Activated effector memory CD4-positive, alpha-beta T cell treated with Interleukin-2 at 50 U/mL for 16 hours (primary cell): ENCODE measurements around the gene BANP.
"Not testable (repeated sequence)": the region's sequence is repeated elsewhere in the genome, so short reads cannot be mapped to it uniquely, and the experiment has no call there.

Experiments
- DNase-seq: peaks from one replicate; pipeline ENCODE4 v3.0.0-alpha.2; 2020

The BANP gene

GRCh38 chr16:88092791-88093555 is 141.7 kb downstream of the BANP start:
- DNase-seq, result not testable (repeated sequence)

GRCh38 chr16:88093556-88094252 is 142.5 kb downstream of the BANP start:
- not testable (repeated sequence) for DNase-seq

GRCh38 chr16:88094253-88094575 is 143.0 kb downstream of the BANP start:
- DNase-seq, result not testable (repeated sequence)

GRCh38 chr16:88094900-88095299 is 143.7 kb downstream of the BANP start:
- not testable (repeated sequence) for DNase-seq

- not testable (repeated sequence) for DNase-seq
Measured at GRCh38 chr16:88096659-88097058, 145.4 kb downstream of the BANP start.

GRCh38 chr16:88098731-88099562 is 147.7 kb downstream of the BANP start:
- not testable (repeated sequence) for DNase-seq

GRCh38 chr16:88099563-88099890 is 148.3 kb downstream of the BANP start:
- no peak for DNase-seq

GRCh38 chr16:88099956-88100355 is 148.7 kb downstream of the BANP start:
- DNase-seq, result not testable (repeated sequence)

GRCh38 chr16:88100801-88101622 is 149.8 kb downstream of the BANP start:
- not testable (repeated sequence) for DNase-seq

- DNase-seq, result not testable (repeated sequence)
Measured at GRCh38 chr16:88101623-88102105, 150.4 kb downstream of the BANP start.

- no peak for DNase-seq
Measured at GRCh38 chr16:88102597-88102996, 151.4 kb downstream of the BANP start.

- DNase-seq, result no peak
Measured at GRCh38 chr16:88103011-88103410, 151.8 kb downstream of the BANP start.

- DNase-seq, result no peak
Measured at GRCh38 chr16:88103581-88104188, 152.5 kb downstream of the BANP start.

- DNase-seq, result not testable (repeated sequence)
Measured at GRCh38 chr16:88104363-88104762, 153.1 kb downstream of the BANP start.

GRCh38 chr16:88105574-88106140 is 154.4 kb downstream of the BANP start:
- DNase-seq, result not testable (repeated sequence)

GRCh38 chr16:88106566-88106965 is 155.3 kb downstream of the BANP start:
- not testable (repeated sequence) for DNase-seq

GRCh38 chr16:88108762-88109161 is 157.5 kb downstream of the BANP start:
- no peak for DNase-seq

- DNase-seq, result not testable (repeated sequence)
Measured at GRCh38 chr16:88109726-88110621, 158.7 kb downstream of the BANP start.

GRCh38 chr16:88110875-88111494 is 159.8 kb downstream of the BANP start:
- not testable (repeated sequence) for DNase-seq

GRCh38 chr16:88111976-88112375 is 160.7 kb downstream of the BANP start:
- not testable (repeated sequence) for DNase-seq
